HUES6 (cell line): Measurements from ENCODE around the gene MYH2.
A peak's percentile ranks its signal among the peaks of the same experiment; 100 is the strongest.
"Not testable (repeated sequence)": the region's sequence is repeated elsewhere in the genome, so short reads cannot be mapped to it uniquely, and the experiment has no call there.

Source experiments
- H3K27ac ChIP-seq: 2 replicates; pipeline ENCODE4 v1.7.0; 2013; ENCODE audit warnings: low read depth, mild to moderate bottlenecking, low read length, inconsistent platforms
- H3K27me3 ChIP-seq: 2 replicates; pipeline ENCODE4 v1.6.1; 2013; ENCODE audit warnings: low read length; ENCODE audit not compliant: control insufficient read depth, insufficient read depth
- H3K36me3 ChIP-seq: 2 replicates; pipeline ENCODE4 v1.6.1; 2013; ENCODE audit warnings: low read length; ENCODE audit not compliant: control insufficient read depth, insufficient read depth
- H3K4me1 ChIP-seq: 2 replicates; pipeline ENCODE4 v1.6.1; 2013; ENCODE audit warnings: low read length; ENCODE audit not compliant: control insufficient read depth, insufficient read depth
- H3K4me3 ChIP-seq: 2 replicates; pipeline ENCODE4 v1.5.1; 2013; ENCODE audit warnings: low read depth, low read length
- H3K9ac ChIP-seq: one replicate; pipeline ENCODE4 v1.6.1; 2013; ENCODE audit warnings: mild to moderate bottlenecking, low read length
- H3K9me3 ChIP-seq: 2 replicates; pipeline ENCODE4 v1.6.1; 2013; ENCODE audit warnings: low read depth, low read length; ENCODE audit not compliant: control insufficient read depth, insufficient read depth

The MYH2 gene

DNA sequence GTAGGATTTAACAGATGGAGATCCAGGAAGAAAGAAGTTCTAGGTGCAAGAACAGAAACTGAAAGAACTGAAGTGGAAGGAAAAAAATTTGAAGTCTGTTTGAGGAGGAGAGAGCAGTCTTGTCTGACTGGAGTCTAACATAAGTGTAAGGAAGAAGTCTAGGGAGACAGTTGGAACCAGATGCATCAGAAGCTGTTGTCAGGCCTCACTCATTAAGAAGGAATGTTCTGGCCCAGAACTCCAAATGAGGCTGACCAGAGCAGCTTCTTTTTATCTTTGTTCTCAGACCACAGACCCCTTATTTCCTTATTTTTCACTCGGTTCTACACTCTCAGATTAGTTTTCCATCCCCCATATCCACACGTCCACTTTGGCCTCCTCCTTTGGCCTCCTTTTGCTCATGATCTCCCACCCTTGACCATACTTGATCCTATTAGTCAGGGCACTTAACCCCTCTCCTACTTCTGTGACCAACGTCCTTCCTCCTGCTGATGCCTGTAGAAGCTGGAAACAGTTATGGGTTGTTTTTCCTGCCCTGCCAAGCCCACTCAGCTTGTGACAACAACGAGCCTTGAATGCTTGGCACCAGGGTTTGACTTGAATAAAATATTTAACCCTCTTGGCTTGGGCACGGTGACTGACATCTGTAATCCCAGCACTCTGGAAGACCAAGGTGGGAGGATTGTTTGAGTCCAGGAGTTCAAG lies 7.0 kb upstream of the MYH2 start:
- H3K27me3 ChIP-seq, result no peaks in the 10 kb centered on the region
- no peak overlapping the region for H3K27ac ChIP-seq
- no peak overlapping the region for H3K4me3 ChIP-seq
- peaks cover 7% of the 10 kb centered on the region; the same call in 1 of the 2 replicates for H3K4me1 ChIP-seq
- H3K36me3 ChIP-seq, result no peaks in the 10 kb centered on the region
- no peaks in the 10 kb centered on the region for H3K9me3 ChIP-seq
- no peak overlapping the region for H3K9ac ChIP-seq

DNA sequence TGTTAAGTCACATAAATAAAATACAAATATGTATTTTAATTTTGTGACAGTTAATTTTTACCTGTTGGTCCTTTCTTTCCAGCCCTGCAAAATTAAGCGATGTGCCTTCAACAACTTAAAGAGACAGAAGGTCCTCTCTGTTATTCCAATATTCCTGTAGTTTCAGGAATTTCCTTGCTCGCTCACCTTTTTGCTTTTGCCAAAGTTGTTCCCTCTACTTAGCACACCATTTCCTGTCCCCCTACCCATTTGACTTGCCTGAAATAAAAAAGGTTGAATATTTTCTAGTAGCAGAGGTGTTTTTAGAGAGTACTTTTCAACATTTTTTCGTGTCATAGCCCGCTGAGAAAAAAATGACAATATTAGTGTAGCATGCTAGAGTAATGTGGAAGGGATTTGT lies 556 bp upstream of the MYH2 start:
- Histone ChIP-seq H3K9me3 (no peaks in the 10 kb centered on the region), H3K27ac (no peak overlapping the region), H3K4me1 (peaks cover 33% of the 10 kb centered on the region), H3K9ac (no peak overlapping the region), H3K27me3 (no peaks in the 10 kb centered on the region), H3K4me3 (peak overlapping the region; percentile 9; the same call in 1 of the 2 replicates), H3K36me3 (no peaks in the 10 kb centered on the region)

DNA sequence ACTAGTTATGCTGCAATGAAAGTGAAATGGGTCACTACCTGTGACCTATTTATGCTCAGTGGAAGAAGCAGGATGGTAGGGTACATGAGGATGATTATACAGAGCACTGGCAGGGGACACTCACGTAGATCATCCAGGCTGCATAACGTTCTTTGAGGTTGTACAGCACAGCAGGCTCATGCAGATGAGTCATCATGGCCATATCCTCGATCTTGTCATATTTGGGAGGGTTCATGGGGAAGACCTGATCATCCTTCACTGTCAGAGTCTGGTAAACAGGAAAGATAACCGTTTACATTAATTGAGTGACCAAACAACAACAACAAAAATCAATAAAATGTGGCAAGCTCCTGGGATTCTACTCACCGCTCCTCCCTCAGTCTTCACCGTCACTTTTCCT lies 2.1 kb downstream of the MYH2 start:
- H3K4me1 ChIP-seq, result peaks cover 32% of the 10 kb centered on the region
- H3K4me3 ChIP-seq, result no peak overlapping the region
- no peaks in the 10 kb centered on the region for H3K27me3 ChIP-seq
- H3K9ac ChIP-seq, result no peak overlapping the region
- H3K27ac ChIP-seq, result no peak overlapping the region
- H3K9me3 ChIP-seq, result peaks cover 2% of the 10 kb centered on the region
- no peaks in the 10 kb centered on the region for H3K36me3 ChIP-seq

DNA sequence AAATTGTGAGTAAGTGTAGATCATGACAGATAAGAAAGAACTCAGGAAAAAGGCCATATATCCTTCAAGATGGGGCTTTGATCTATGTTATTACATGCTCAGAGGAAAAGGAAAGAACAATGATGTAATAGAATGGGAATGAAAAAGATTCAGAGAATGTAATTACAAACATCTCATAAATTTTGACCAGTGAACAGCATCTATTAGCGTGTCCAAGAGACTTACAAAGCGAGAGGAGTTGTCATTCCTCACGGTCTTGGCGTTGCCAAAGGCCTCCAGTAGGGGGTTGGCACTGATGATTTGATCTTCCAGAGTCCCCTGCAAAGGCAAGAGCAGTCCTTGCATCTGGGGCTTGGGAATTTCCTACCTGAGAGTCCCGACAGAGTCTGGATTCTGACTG lies 6.0 kb downstream of the MYH2 start:
- H3K9ac ChIP-seq, H3K4me1 ChIP-seq, H3K27ac ChIP-seq, H3K4me3 ChIP-seq, H3K36me3 ChIP-seq, H3K27me3 ChIP-seq: not testable (repeated sequence)
- H3K9me3 ChIP-seq, result peaks cover 25% of the 10 kb centered on the region

DNA sequence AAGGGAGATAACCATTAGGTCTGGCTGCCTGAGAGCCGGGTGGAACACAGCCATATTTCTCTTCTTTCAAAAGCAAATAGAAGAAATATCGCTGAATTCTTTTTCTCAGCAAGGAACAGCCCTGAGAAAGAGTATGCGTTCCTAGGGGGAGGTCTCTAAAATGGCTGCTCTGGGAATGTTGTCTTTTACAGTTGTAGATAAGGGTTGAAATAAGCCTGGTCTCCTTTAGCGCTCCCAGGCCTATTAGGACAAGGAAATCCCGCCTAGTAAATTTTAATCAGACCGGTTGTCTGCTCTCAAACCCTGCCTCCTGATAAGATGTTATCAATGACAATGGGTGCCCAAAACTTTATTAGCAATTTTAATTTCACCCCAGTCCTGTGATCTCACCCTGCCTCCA lies 8.3 kb downstream of the MYH2 start:
- not testable (repeated sequence) for H3K36me3 ChIP-seq, H3K4me3 ChIP-seq, H3K27ac ChIP-seq, H3K4me1 ChIP-seq, H3K9ac ChIP-seq, H3K27me3 ChIP-seq
- H3K9me3 ChIP-seq, result peaks cover 25% of the 10 kb centered on the region

GRCh38 chr17:10532026-10532425 lies 17.4 kb downstream of the MYH2 start:
- Histone ChIP-seq H3K4me3 (no peak overlapping the region), H3K27ac (no peak overlapping the region), H3K9me3 (no peaks in the 10 kb centered on the region), H3K27me3 (no peaks in the 10 kb centered on the region), H3K9ac (no peak overlapping the region), H3K36me3 (no peaks in the 10 kb centered on the region), H3K4me1 (no peaks in the 10 kb centered on the region)

DNA sequence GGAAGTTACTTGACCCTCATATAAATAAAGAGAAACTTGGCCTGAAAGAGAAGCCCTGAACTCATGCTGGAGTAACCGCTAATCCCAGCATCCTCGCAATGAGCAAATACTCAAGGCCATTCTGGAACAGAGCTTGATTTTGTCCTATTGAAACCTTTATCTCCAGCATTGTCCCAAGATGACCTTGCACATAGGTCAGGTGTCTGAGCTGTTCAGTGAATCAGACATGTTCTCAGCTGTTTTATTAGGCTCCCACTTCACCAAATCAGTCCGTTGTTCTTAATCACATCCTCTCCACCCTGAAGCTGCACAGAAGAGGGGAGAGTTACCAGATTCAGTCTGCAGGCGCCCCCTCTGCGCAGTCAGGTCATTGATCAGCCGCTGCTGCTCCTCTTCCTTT lies 22.0 kb downstream of the MYH2 start:
- H3K27me3 ChIP-seq, result no peaks in the 10 kb centered on the region
- no peak overlapping the region for H3K4me3 ChIP-seq
- H3K9me3 ChIP-seq, result no peaks in the 10 kb centered on the region
- no peak overlapping the region for H3K9ac ChIP-seq
- H3K4me1 ChIP-seq, result no peaks in the 10 kb centered on the region
- H3K36me3 ChIP-seq, result no peaks in the 10 kb centered on the region
- no peak overlapping the region for H3K27ac ChIP-seq

- no peaks in the 10 kb centered on the region for H3K4me1 ChIP-seq
- H3K36me3 ChIP-seq, result no peaks in the 10 kb centered on the region
- no peak overlapping the region for H3K9ac ChIP-seq
- no peaks in the 10 kb centered on the region for H3K27me3 ChIP-seq
- no peaks in the 10 kb centered on the region for H3K9me3 ChIP-seq
- H3K27ac ChIP-seq, result no peak overlapping the region
- no peak overlapping the region for H3K4me3 ChIP-seq
Measured at GRCh38 chr17:10526517-10526916, 22.9 kb downstream of the MYH2 start.

DNA sequence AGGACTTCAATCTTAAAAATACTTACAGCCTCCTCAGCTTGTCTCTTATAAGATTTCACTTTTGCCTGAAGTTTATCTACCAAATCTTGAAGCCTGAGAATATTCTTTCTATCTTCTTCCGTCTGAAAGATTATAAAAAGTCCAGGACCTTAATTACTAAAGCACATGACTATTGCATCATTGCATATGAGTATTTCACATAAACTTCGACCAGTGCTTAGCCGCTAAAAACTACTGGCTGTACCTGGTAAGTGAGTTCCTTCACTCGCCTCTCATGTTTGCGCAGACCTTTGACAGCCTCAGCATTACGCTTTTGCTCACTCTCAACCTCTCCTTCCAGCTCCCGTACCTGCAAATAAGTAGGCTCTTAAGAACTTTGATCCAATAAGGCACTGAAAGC lies 26.4 kb downstream of the MYH2 start:
- H3K9me3 ChIP-seq, result no peaks in the 10 kb centered on the region
- no peaks in the 10 kb centered on the region for H3K4me1 ChIP-seq
- H3K27me3 ChIP-seq, result no peaks in the 10 kb centered on the region

DNA sequence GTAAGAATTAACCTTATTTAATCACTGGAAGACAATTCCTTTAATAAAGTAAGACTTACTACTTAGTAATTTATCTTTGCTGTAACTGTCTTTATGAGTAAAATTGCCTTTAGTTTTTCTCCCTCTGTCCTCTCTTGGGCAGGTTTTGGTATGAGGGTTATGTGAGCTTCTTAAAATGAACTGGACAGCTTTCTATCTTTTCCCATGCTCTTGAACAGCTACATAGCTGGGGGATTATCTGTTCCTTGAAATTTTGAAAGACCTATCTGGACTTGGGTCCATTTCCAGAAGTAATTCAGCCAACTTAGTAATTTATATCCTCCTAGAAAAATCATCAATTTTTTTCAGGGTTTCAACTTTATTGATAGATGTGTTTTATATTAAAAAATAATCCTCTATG lies 27.5 kb downstream of the MYH2 start:
- H3K9me3 ChIP-seq, result no peaks in the 10 kb centered on the region
- H3K9ac ChIP-seq, result no peak overlapping the region
- no peaks in the 10 kb centered on the region for H3K27me3 ChIP-seq
- H3K36me3 ChIP-seq, result no peaks in the 10 kb centered on the region
- no peak overlapping the region for H3K4me3 ChIP-seq
- no peak overlapping the region for H3K27ac ChIP-seq
- no peaks in the 10 kb centered on the region for H3K4me1 ChIP-seq

More for the DNA sequence above, 26.4 kb downstream of the MYH2 start:
- Histone ChIP-seq H3K36me3 (no peaks in the 10 kb centered on the region), H3K4me3 (no peak overlapping the region), H3K9ac (no peak overlapping the region), H3K27ac (no peak overlapping the region)

- H3K27ac ChIP-seq, result no peak within 1 kb of the TSS
- no peaks in the 10 kb centered on the region for H3K36me3 ChIP-seq
- H3K4me3 ChIP-seq, result no peak within 1 kb of the TSS
- H3K9me3 ChIP-seq, result no peaks in the 10 kb centered on the region
- no peaks in the 10 kb centered on the region for H3K4me1 ChIP-seq
- H3K27me3 ChIP-seq, result no peaks in the 10 kb centered on the region
- H3K9ac ChIP-seq, result no peak within 1 kb of the TSS
Measured at GRCh38 chr17:10518271-10519037, 31.0 kb downstream of the MYH2 start, which contains the start of gene MYH1. MYH1 (minus strand) TSS chr17:10518542; CDS start chr17:10516642, 1,900 bp downstream.
